Measurements from ENCODE around the gene NUP37. TPM values are rescaled to one million over a fixed set of nuclear protein-coding genes. Genes with fewer than 3 reads are reported as not detected.
"Not testable (repeated sequence)": the region's sequence is repeated elsewhere in the genome, so short reads cannot be mapped to it uniquely, and the experiment has no call there.

The NUP37 gene
- total RNA-seq, 4 donors from 2014 or later, result 15.2 to 27.7 (median 19.0) TPM

GRCh38 chr12:102106905-102107304 is 13.0 kb downstream of the NUP37 start:
- H3K27me3 ChIP-seq, result no peaks in the 10 kb centered on the region
- H3K9me3 ChIP-seq, result no peaks in the 10 kb centered on the region
- H3K4me1 ChIP-seq, result no peaks in the 10 kb centered on the region
- ATAC-seq, result no peak
- 96 to 100% methylated on average over 1 to 2 of the region's 3 CpGs for WGBS, 2 donors (ENCODE audit: low coverage in 1 of 2)
- H3K36me3 ChIP-seq, result peaks cover 0 to 81% of the 10 kb centered on the region in 2 donors
- no peak for TF ChIP-seq EP300 (IDR thresholded peaks at IDR 0.05)
- TF ChIP-seq POLR2A (IDR thresholded peaks at IDR 0.05), result no peak
- no peak for TF ChIP-seq POLR2AphosphoS5 (IDR thresholded peaks at IDR 0.05)
- H3K4me3 ChIP-seq, result no peak overlapping the region
- no peak overlapping the region for H3K27ac ChIP-seq

GRCh38 chr12:102096855-102097254 is 23.1 kb downstream of the NUP37 start:
- Histone ChIP-seq H3K4me3 (no peak overlapping the region), H3K36me3 (peaks cover 0 to 40% of the 10 kb centered on the region in 2 donors), H3K4me1 (no peaks in the 10 kb centered on the region), H3K27ac (no peak overlapping the region), H3K9me3 (no peaks in the 10 kb centered on the region), H3K27me3 (no peaks in the 10 kb centered on the region)
- TF ChIP-seq POLR2A (IDR thresholded peaks at IDR 0.05) (no peak), EP300 (IDR thresholded peaks at IDR 0.05) (no peak), POLR2AphosphoS5 (IDR thresholded peaks at IDR 0.05) (no peak), CTCF (IDR thresholded peaks at IDR 0.05) (no peak)
- whole genome bisulfite sequencing, 2 donors (ENCODE audit: low coverage in 1 of 2), result 82 to 91% methylated on average over 3 of the region's 3 CpGs
- no peak for ATAC-seq

GRCh38 chr12:102095677-102096263 is 24.1 kb downstream of the NUP37 start:
- WGBS, 2 donors (ENCODE audit: low coverage in 1 of 2), result 57 to 61% methylated on average over 2 of the region's 2 CpGs
- H3K27me3 ChIP-seq, result no peaks in the 10 kb centered on the region
- H3K9me3 ChIP-seq, result no peaks in the 10 kb centered on the region
- peaks cover 0 to 40% of the 10 kb centered on the region in 2 donors for H3K36me3 ChIP-seq
- no peak for ATAC-seq
- peak in 1 of 4 experiments; percentile 30 for TF ChIP-seq CTCF (IDR thresholded peaks at IDR 0.05)
- no peak for TF ChIP-seq POLR2AphosphoS5 (IDR thresholded peaks at IDR 0.05)
- TF ChIP-seq EP300 (IDR thresholded peaks at IDR 0.05), result no peak
- TF ChIP-seq POLR2A (IDR thresholded peaks at IDR 0.05), result no peak
- no peak overlapping the region for H3K27ac ChIP-seq
- no peaks in the 10 kb centered on the region for H3K4me1 ChIP-seq
- no peak overlapping the region for H3K4me3 ChIP-seq

- Histone ChIP-seq H3K27me3 (no peaks in the 10 kb centered on the region), H3K27ac (no peak overlapping the region), H3K4me1 (no peaks in the 10 kb centered on the region), H3K9me3 (no peaks in the 10 kb centered on the region), H3K4me3 (no peak overlapping the region), H3K36me3 (peaks cover 0 to 25% of the 10 kb centered on the region in 2 donors)
- ATAC-seq, result no peak
- TF ChIP-seq CTCF (IDR thresholded peaks at IDR 0.05), result no peak
- TF ChIP-seq POLR2A (IDR thresholded peaks at IDR 0.05), result no peak
- no peak for TF ChIP-seq POLR2AphosphoS5 (IDR thresholded peaks at IDR 0.05)
- TF ChIP-seq EP300 (IDR thresholded peaks at IDR 0.05), result no peak
Observed at GRCh38 chr12:102093319-102093718, 26.6 kb downstream of the NUP37 start.

- not testable (repeated sequence) for ATAC-seq, H3K4me3 ChIP-seq, H3K4me1 ChIP-seq, H3K27me3 ChIP-seq, H3K9me3 ChIP-seq, H3K27ac ChIP-seq
- 96% methylated on average over 10 of the region's 38 CpGs; no CpG with 5 or more reads in 1 of the 2 donors for WGBS, 2 donors (ENCODE audit: low coverage in 1 of 2)
- peaks cover 0 to 21% of the 10 kb centered on the region in 2 donors for H3K36me3 ChIP-seq
Observed at GRCh38 chr12:102089228-102089835, 30.6 kb downstream of the NUP37 start.

- WGBS, 2 donors (ENCODE audit: low coverage in 1 of 2), result 90 to 94% methylated on average over 2 to 4 of the region's 4 CpGs
- peaks cover 0 to 84% of the 10 kb centered on the region in 2 donors for H3K36me3 ChIP-seq
- TF ChIP-seq CTCF (IDR thresholded peaks at IDR 0.05) (no peak), POLR2A (IDR thresholded peaks at IDR 0.05) (no peak)
Observed at GRCh38 chr12:102080842-102081241, 39.1 kb downstream of the NUP37 start.

GRCh38 chr12:102072092-102072491 is 47.8 kb downstream of the NUP37 start:
- H3K27ac ChIP-seq, H3K9me3 ChIP-seq, H3K4me1 ChIP-seq, H3K27me3 ChIP-seq, H3K4me3 ChIP-seq, ATAC-seq: not testable (repeated sequence)
- 88 to 94% methylated on average over 3 to 7 of the region's 7 CpGs for WGBS, 2 donors (ENCODE audit: low coverage in 1 of 2)
- H3K36me3 ChIP-seq, result peaks cover 0 to 39% of the 10 kb centered on the region in 2 donors

More at GRCh38 chr12:102080842-102081241, 39.1 kb downstream of the NUP37 start:
- H3K4me1 ChIP-seq, result no peaks in the 10 kb centered on the region
- no peak overlapping the region for H3K4me3 ChIP-seq
- ATAC-seq, result no peak
- H3K9me3 ChIP-seq, result no peaks in the 10 kb centered on the region
- H3K27me3 ChIP-seq, result no peaks in the 10 kb centered on the region
- H3K27ac ChIP-seq, result no peak overlapping the region
